HEK293 (cell line): ENCODE data around the gene PSMG1.

Experiments used
- BCL11A ChIP-seq: fragments of 450-650 bp; formaldehyde crosslinking; IDR thresholded peaks from 2 replicates; pipeline ENCODE4 v1.5.1; 2016; ENCODE audit warnings: low read depth, missing biosample characterization, missing genetic modification characterization
- CTCF ChIP-seq: fragments of 450-650 bp; formaldehyde crosslinking; IDR thresholded peaks from 2 replicates; pipeline ENCODE4 v1.5.1; 2016; ENCODE audit warnings: missing biosample characterization, missing genetic modification characterization
- HOXD13 ChIP-seq: sonication (generic); formaldehyde crosslinking; IDR thresholded peaks from 2 replicates; pipeline ENCODE4 v1.8.0; 2022; ENCODE audit warnings: missing genetic modification reagents, borderline replicate concordance
- KLF8 ChIP-seq: fragments of 450-650 bp; formaldehyde crosslinking; IDR thresholded peaks from 2 replicates; pipeline ENCODE4 v1.5.1; 2016; ENCODE audit warnings: missing biosample characterization, missing genetic modification characterization
- PATZ1 ChIP-seq: fragments of 450-650 bp; formaldehyde crosslinking; IDR thresholded peaks from 2 replicates; pipeline ENCODE4 v1.5.1; 2016; ENCODE audit warnings: missing biosample characterization, missing genetic modification characterization
- PRDM4 ChIP-seq: fragments of 450-650 bp; formaldehyde crosslinking; IDR thresholded peaks from 2 replicates; pipeline ENCODE4 v1.5.1; 2017; ENCODE audit warnings: missing biosample characterization, missing genetic modification characterization
- ZBTB21 ChIP-seq: fragments of 450-650 bp; formaldehyde crosslinking; IDR thresholded peaks from 2 replicates; pipeline ENCODE4 v1.5.1; 2017; ENCODE audit warnings: missing biosample characterization, missing genetic modification characterization
- ZNF121 ChIP-seq: fragments of 450-650 bp; formaldehyde crosslinking; IDR thresholded peaks from 2 replicates; pipeline ENCODE4 v1.5.1; 2016; ENCODE audit warnings: missing biosample characterization, missing genetic modification characterization
- ZNF146 ChIP-seq: fragments of 450-650 bp; formaldehyde crosslinking; IDR thresholded peaks from 2 replicates; pipeline ENCODE4 v1.5.1; 2016; ENCODE audit warnings: missing biosample characterization, missing genetic modification characterization
- ZNF26 ChIP-seq: fragments of 450-650 bp; formaldehyde crosslinking; IDR thresholded peaks from 2 replicates; pipeline ENCODE4 v1.5.1; 2016; ENCODE audit warnings: missing biosample characterization, missing genetic modification characterization
- ZNF514 ChIP-seq: fragments of 450-650 bp; formaldehyde crosslinking; IDR thresholded peaks from 2 replicates; pipeline ENCODE4 v1.5.1; 2016; ENCODE audit warnings: missing biosample characterization, missing genetic modification characterization
- ZNF623 ChIP-seq: fragments of 450-650 bp; formaldehyde crosslinking; IDR thresholded peaks from 2 replicates; pipeline ENCODE4 v1.5.1; 2016; ENCODE audit warnings: missing biosample characterization, missing genetic modification characterization
- TF ChIP-seq, protein P1 (sequence below): fragments of 450-650 bp; formaldehyde crosslinking; IDR thresholded peaks from 2 replicates; pipeline ENCODE4 v1.5.1; 2016; ENCODE audit warnings: missing biosample characterization, missing genetic modification characterization, low read depth
- TF ChIP-seq, protein P2 (sequence below): fragments of 450-650 bp; formaldehyde crosslinking; IDR thresholded peaks from 2 replicates; pipeline ENCODE4 v1.5.1; 2016; ENCODE audit warnings: missing biosample characterization, missing genetic modification characterization

- TF ChIP-seq ZNF514 (tag by site-specific recombination): no peak
- TF ChIP-seq ZNF623 (tag by site-specific recombination): no peak
- TF ChIP-seq, protein P1, sequence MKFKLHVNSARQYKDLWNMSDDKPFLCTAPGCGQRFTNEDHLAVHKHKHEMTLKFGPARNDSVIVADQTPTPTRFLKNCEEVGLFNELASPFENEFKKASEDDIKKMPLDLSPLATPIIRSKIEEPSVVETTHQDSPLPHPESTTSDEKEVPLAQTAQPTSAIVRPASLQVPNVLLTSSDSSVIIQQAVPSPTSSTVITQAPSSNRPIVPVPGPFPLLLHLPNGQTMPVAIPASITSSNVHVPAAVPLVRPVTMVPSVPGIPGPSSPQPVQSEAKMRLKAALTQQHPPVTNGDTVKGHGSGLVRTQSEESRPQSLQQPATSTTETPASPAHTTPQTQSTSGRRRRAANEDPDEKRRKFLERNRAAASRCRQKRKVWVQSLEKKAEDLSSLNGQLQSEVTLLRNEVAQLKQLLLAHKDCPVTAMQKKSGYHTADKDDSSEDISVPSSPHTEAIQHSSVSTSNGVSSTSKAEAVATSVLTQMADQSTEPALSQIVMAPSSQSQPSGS (tag by site-specific recombination): no peak
- TF ChIP-seq PRDM4: no peak
- TF ChIP-seq ZNF146: no peak
- TF ChIP-seq CTCF (tag by site-specific recombination): no peak
- no peak for TF ChIP-seq BCL11A (tag by site-specific recombination)
- TF ChIP-seq, protein P2, sequence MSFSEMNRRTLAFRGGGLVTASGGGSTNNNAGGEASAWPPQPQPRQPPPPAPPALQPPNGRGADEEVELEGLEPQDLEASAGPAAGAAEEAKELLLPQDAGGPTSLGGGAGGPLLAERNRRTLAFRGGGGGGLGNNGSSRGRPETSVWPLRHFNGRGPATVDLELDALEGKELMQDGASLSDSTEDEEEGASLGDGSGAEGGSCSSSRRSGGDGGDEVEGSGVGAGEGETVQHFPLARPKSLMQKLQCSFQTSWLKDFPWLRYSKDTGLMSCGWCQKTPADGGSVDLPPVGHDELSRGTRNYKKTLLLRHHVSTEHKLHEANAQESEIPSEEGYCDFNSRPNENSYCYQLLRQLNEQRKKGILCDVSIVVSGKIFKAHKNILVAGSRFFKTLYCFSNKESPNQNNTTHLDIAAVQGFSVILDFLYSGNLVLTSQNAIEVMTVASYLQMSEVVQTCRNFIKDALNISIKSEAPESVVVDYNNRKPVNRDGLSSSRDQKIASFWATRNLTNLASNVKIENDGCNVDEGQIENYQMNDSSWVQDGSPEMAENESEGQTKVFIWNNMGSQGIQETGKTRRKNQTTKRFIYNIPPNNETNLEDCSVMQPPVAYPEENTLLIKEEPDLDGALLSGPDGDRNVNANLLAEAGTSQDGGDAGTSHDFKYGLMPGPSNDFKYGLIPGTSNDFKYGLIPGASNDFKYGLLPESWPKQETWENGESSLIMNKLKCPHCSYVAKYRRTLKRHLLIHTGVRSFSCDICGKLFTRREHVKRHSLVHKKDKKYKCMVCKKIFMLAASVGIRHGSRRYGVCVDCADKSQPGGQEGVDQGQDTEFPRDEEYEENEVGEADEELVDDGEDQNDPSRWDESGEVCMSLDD (tag by site-specific recombination): no peak
- no peak for TF ChIP-seq HOXD13 (CRISPR knock-in tag)
- TF ChIP-seq PATZ1: no peak
- no peak for TF ChIP-seq KLF8 (tag by site-specific recombination)
- no peak for TF ChIP-seq ZBTB21
- TF ChIP-seq ZNF121 (tag by site-specific recombination): no peak
- TF ChIP-seq ZNF26 (tag by site-specific recombination): no peak
These were observed 13.3 kb downstream of the PSMG1 start for GRCh38 chr21:39169906-39170305.
